OCI-LY3 (cell line): ENCODE results near the gene ZNF684.

Source experiments
- H2AFZ ChIP-seq: fragments of 200-600, 300-600 bp; shearing (Covaris generic); 2 replicates; pipeline ENCODE4 v1.6.0; 2014; ENCODE audit warnings: antibody characterized with exemption, low read depth, low read length
- H3K27ac ChIP-seq: fragments of 200-600, 300-600 bp; sonication (generic); 2 replicates; pipeline ENCODE4 v1.5.1; 2014; ENCODE audit warnings: mild to moderate bottlenecking, low read length, moderate library complexity, mixed read lengths
- H3K27me3 ChIP-seq: fragments of 200-600, 300-600 bp; sonication (generic); 2 replicates; pipeline ENCODE4 v1.6.1; 2014; ENCODE audit warnings: low read depth, low read length, mixed read lengths
- H3K36me3 ChIP-seq: fragments of 200-600, 300-600 bp; sonication (generic); replicated peaks from 2 replicates; pipeline ENCODE3; 2014; ENCODE audit warnings: low read depth, low read length, mixed read lengths
- H3K4me1 ChIP-seq: fragments of 300-600, 200-600 bp; sonication (generic); 2 replicates; pipeline ENCODE4 v1.6.1; 2014; ENCODE audit warnings: low read length, mixed read lengths
- H3K4me2 ChIP-seq: fragments of 200-600, 300-600 bp; sonication (generic); 2 replicates; pipeline ENCODE4 v1.6.1; 2014; ENCODE audit warnings: low read length, mixed read lengths
- H3K4me3 ChIP-seq: fragments of 300-600, 200-600 bp; sonication (generic); 2 replicates; pipeline ENCODE4 v1.5.1; 2014; ENCODE audit warnings: antibody characterized with exemption, mild to moderate bottlenecking, low read length, moderate library complexity
- H3K79me2 ChIP-seq: fragments of 300-600, 200-600 bp; shearing (Covaris generic); 2 replicates; pipeline ENCODE4 v1.6.1; 2014; ENCODE audit warnings: mild to moderate bottlenecking, low read length, mixed read lengths
- H3K9ac ChIP-seq: fragments of 300-600, 200-600 bp; shearing (Covaris generic); 2 replicates; pipeline ENCODE4 v1.6.0; 2014; ENCODE audit warnings: mild to moderate bottlenecking, low read length, moderate library complexity
- H3K9me3 ChIP-seq: fragments of 200-600, 300-600 bp; shearing (Covaris generic); 2 replicates; pipeline ENCODE4 v1.6.1; 2014; ENCODE audit warnings: low read length, mixed read lengths; ENCODE audit not compliant: insufficient read depth
- H4K20me1 ChIP-seq: fragments of 200-600, 300-600 bp; sonication (generic); 2 replicates; pipeline ENCODE4 v1.6.1; 2016; ENCODE audit warnings: low read length, mixed read lengths; ENCODE audit not compliant: insufficient read depth
- CTCF ChIP-seq: fragments of 200-600, 300-600 bp; sonication (generic); IDR thresholded peaks from 2 replicates; pipeline ENCODE4 v1.5.1; 2014; ENCODE audit warnings: antibody characterized with exemption, low read length, low read depth
- EZH2phosphoT487 ChIP-seq: fragments of 200-600 bp; shearing (Covaris generic); IDR thresholded peaks from 2 replicates; pipeline ENCODE4 v1.6.1; 2018; ENCODE audit warnings: antibody characterized with exemption, mixed run types, low read depth

The ZNF684 gene

GRCh38 chr1:40562185-40562584 is 30.7 kb downstream of the ZNF684 start:
- Histone ChIP-seq H2AFZ (no peak overlapping the region), H3K36me3 (no peaks in the 10 kb centered on the region), H4K20me1 (no peaks in the 10 kb centered on the region), H3K9me3 (no peaks in the 10 kb centered on the region), H3K27me3 (no peaks in the 10 kb centered on the region), H3K4me1 (no peaks in the 10 kb centered on the region), H3K9ac (no peak overlapping the region), H3K27ac (no peak overlapping the region), H3K4me3 (no peak overlapping the region), H3K79me2 (no peaks in the 10 kb centered on the region), H3K4me2 (no peak overlapping the region)
- TF ChIP-seq CTCF (no peak), EZH2phosphoT487 (no peak)

- no peaks in the 10 kb centered on the region for H3K27me3 ChIP-seq
- H3K4me1 ChIP-seq, result no peaks in the 10 kb centered on the region
- H3K79me2 ChIP-seq, result no peaks in the 10 kb centered on the region
- no peak for TF ChIP-seq CTCF
- no peak for TF ChIP-seq EZH2phosphoT487
- H2AFZ ChIP-seq, result no peak overlapping the region
- H4K20me1 ChIP-seq, result no peaks in the 10 kb centered on the region
- no peaks in the 10 kb centered on the region for H3K9me3 ChIP-seq
- no peaks in the 10 kb centered on the region for H3K36me3 ChIP-seq
- H3K9ac ChIP-seq, result no peak overlapping the region
- H3K27ac ChIP-seq, result no peak overlapping the region
- H3K4me3 ChIP-seq, result no peak overlapping the region
- no peak overlapping the region for H3K4me2 ChIP-seq
Observed at GRCh38 chr1:40563266-40563665, 31.8 kb downstream of the ZNF684 start.

GRCh38 chr1:40564506-40564905 is 33.1 kb downstream of the ZNF684 start:
- Histone ChIP-seq H3K4me1 (no peaks in the 10 kb centered on the region), H3K27ac (no peak overlapping the region), H4K20me1 (no peaks in the 10 kb centered on the region), H3K36me3 (no peaks in the 10 kb centered on the region), H2AFZ (no peak overlapping the region), H3K27me3 (no peaks in the 10 kb centered on the region), H3K4me2 (no peak overlapping the region), H3K9ac (no peak overlapping the region), H3K79me2 (no peaks in the 10 kb centered on the region), H3K9me3 (no peaks in the 10 kb centered on the region), H3K4me3 (no peak overlapping the region)
- TF ChIP-seq EZH2phosphoT487, result no peak
- no peak for TF ChIP-seq CTCF

- Histone ChIP-seq H3K4me3 (no peak overlapping the region), H3K9ac (no peak overlapping the region), H3K36me3 (no peaks in the 10 kb centered on the region), H3K4me2 (no peak overlapping the region), H3K27me3 (no peaks in the 10 kb centered on the region), H2AFZ (no peak overlapping the region), H3K9me3 (no peaks in the 10 kb centered on the region), H4K20me1 (no peaks in the 10 kb centered on the region), H3K79me2 (no peaks in the 10 kb centered on the region), H3K27ac (no peak overlapping the region), H3K4me1 (no peaks in the 10 kb centered on the region)
- TF ChIP-seq EZH2phosphoT487 (no peak), CTCF (no peak)
Observed at GRCh38 chr1:40564913-40565312, 33.5 kb downstream of the ZNF684 start.
